Activated T-cell treated with anti-CD3 and anti-CD28 coated beads for 1 hour (primary cell): Measurements from ENCODE around the gene EGFL7.
"Not testable (repeated sequence)": the region's sequence is repeated elsewhere in the genome, so short reads cannot be mapped to it uniquely, and the experiment has no call there.

Experiments
- DNase-seq: peaks from one replicate; pipeline ENCODE4 v3.0.0-alpha.2; 2020; ENCODE audit warnings: low read depth

Gene EGFL7

GRCh38 chr9:136697821-136698526 lies 35.3 kb downstream of the EGFL7 start:
- DNase-seq, result no peak

- DNase-seq, result no peak
Observed at GRCh38 chr9:136698635-136699246, 36.0 kb downstream of the EGFL7 start.

GRCh38 chr9:136700304-136700703 lies 37.6 kb downstream of the EGFL7 start:
- no peak for DNase-seq

GRCh38 chr9:136700959-136701667 lies 38.4 kb downstream of the EGFL7 start:
- peak; percentile 22 for DNase-seq

- no peak for DNase-seq
Observed at GRCh38 chr9:136701668-136702053, 38.9 kb downstream of the EGFL7 start.

- DNase-seq, result no peak
Observed at GRCh38 chr9:136703276-136703860, 40.7 kb downstream of the EGFL7 start.

- DNase-seq, result not testable (repeated sequence)
Observed at GRCh38 chr9:136704741-136705140, 42.0 kb downstream of the EGFL7 start.

GRCh38 chr9:136705564-136705963 lies 42.8 kb downstream of the EGFL7 start:
- DNase-seq, result no peak

- DNase-seq, result no peak
Observed at GRCh38 chr9:136707011-136707410, 44.3 kb downstream of the EGFL7 start.

- DNase-seq, result no peak
Observed at GRCh38 chr9:136707849-136708517, 45.3 kb downstream of the EGFL7 start.

GRCh38 chr9:136709454-136710109 lies 46.9 kb downstream of the EGFL7 start:
- no peak for DNase-seq

- DNase-seq, result no peak
Observed at GRCh38 chr9:136710543-136710942, 47.8 kb downstream of the EGFL7 start.

GRCh38 chr9:136711219-136711648 lies 48.5 kb downstream of the EGFL7 start:
- DNase-seq, result not testable (repeated sequence)

GRCh38 chr9:136711751-136712689 lies 49.3 kb downstream of the EGFL7 start, which contains the start of gene DIPK1B:
DIPK1B (plus strand) TSS chr9:136712572; CDS start chr9:136712666, 94 bp downstream.
- DNase-seq, result no peak

GRCh38 chr9:136712690-136713544 lies 50.2 kb downstream of the EGFL7 start:
- no peak for DNase-seq

- DNase-seq, result no peak
Observed at GRCh38 chr9:136713550-136713949, 50.8 kb downstream of the EGFL7 start.

GRCh38 chr9:136714096-136714892 lies 51.6 kb downstream of the EGFL7 start:
- no peak for DNase-seq

GRCh38 chr9:136714893-136715274 lies 52.2 kb downstream of the EGFL7 start:
- no peak for DNase-seq

- DNase-seq, result no peak
Observed at GRCh38 chr9:136717399-136717798, 54.7 kb downstream of the EGFL7 start.
